Measurements from ENCODE around the gene PSMD6.

- no peak for TF ChIP-seq POLR2AphosphoS5 (IDR thresholded peaks at IDR 0.05; ENCODE audit: low read depth, low read length)
- TF ChIP-seq REST (IDR thresholded peaks at IDR 0.05; ENCODE audit: insufficient read depth in 1 of 2, low read depth in 2 of 2, low read length in 2 of 2): no peak
- TF ChIP-seq TAF1 (IDR thresholded peaks at IDR 0.05; ENCODE audit: borderline replicate concordance, insufficient read depth, low read length): no peak
Measured at GRCh38 chr3:63968612-63969350, 54.5 kb downstream of the PSMD6 start.

Data from PFSK-1 (cell line).